Skin of body (tissue), 2 donors: Measurements from ENCODE around the gene CLDN11. TPM values are rescaled to one million over a fixed set of nuclear protein-coding genes. Genes with fewer than 3 reads are reported as not detected.

Source experiments
- DNase-seq: peaks from one replicate; lab custom pipeline; 2025; lab: John Stamatoyannopoulos, UW
- total RNA-seq: library from RNA; depleted of rRNA; stranded (reverse); fragments of >200 nt; gene quantifications from one replicate; pipeline ENCODE4 v1.2.3, GENCODE V29; 2014

CLDN11 gene
- total RNA-seq, 1 donor from 2014 or later = 8.5 TPM

- peak; percentile 55 for DNase-seq
Measured at GRCh38 chr3:170470063-170471016, 51.7 kb downstream of the CLDN11 start.

GRCh38 chr3:170471149-170471548, 52.5 kb downstream of the CLDN11 start:
- no peak for DNase-seq

GRCh38 chr3:170473358-170473757, 54.7 kb downstream of the CLDN11 start:
- no peak for DNase-seq

DNA sequence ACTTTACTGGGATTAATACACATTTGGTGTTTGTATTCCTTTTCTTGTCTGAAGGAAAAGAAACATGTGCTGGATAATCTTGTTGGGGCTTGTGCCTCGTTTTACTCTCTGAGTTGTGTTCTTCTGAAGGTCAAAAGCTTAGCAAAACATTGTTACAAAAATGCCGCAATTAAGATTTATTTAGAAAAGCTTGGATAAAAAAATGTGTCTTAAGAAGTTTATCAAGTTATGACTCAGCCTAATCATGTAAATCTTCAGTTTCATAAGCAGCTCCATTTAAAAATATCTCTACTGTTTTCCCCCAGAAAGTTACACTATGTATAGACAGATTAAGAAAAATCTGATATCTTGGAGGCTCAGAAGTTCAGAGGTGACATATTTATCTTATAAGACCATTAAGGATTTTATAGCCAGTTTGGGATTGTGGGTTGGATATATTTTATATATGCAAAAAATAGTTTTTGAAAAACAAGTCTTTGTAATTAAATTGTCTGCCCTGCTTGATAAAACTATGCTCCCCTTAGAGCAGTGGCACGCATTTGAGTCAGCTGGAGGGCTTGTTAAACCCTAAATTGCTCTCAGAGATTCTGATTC, 56.5 kb downstream of the CLDN11 start:
- no peak for DNase-seq

DNA sequence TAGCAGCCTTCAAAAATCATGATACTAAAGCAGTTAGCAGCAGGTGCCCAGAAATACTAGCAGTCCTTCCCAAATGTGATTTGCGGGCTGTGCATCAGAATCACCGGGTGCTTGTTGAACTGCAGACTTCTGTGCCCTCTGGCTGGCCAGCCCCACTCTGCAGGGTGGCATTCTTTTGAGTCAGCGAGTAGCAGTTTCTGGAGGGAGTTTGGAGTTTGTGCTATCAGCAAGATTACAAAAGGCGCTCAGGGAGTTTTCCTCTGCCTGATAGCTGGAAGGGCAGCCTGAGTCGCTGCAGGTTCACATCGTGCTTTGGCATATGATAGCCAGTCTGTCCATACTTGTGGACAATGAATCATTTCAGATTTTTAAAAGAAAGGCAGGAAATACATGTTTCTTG, 57.6 kb downstream of the CLDN11 start:
- DNase-seq = no peak

DNA sequence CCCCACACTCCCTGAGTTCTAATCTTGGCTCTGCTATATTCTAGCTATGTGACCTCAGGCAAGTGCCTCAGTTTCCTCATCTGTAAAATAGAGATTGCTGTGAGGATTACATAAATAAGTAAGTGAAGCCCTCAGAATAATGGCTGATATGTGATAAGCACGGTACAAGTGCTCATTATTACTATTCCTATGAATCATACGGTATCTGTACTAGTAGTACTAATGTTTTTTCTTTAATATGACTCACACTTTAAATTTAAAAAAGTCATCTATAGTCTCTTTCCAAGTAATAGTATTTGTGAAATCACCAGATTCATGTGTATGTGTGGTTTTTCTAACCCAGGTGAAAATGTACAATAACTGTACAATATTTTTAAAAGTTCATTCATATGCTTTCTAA, 58.7 kb downstream of the CLDN11 start:
- no peak for DNase-seq

GRCh38 chr3:170480111-170480510, 61.4 kb downstream of the CLDN11 start:
- no peak for DNase-seq

DNA sequence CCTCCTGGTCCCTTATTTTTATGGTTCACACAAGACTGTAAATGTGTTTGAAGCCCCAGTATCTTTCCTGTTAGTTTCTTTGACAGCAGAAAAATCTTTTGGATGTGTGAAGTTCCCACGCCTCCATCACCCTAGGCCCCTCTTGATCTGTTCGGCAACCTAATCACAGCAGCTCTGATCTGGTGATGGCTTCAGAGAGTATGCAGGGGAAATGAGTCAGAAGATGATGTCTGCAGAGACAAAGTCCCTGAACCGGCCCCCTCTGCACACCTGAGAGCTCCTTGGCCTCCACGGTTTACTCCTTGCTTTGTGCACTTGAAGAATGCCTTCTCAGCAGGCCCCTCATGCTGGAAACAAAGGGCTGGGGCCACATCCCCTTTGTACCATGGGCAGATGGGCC, 63.5 kb downstream of the CLDN11 start:
- no peak for DNase-seq

DNA sequence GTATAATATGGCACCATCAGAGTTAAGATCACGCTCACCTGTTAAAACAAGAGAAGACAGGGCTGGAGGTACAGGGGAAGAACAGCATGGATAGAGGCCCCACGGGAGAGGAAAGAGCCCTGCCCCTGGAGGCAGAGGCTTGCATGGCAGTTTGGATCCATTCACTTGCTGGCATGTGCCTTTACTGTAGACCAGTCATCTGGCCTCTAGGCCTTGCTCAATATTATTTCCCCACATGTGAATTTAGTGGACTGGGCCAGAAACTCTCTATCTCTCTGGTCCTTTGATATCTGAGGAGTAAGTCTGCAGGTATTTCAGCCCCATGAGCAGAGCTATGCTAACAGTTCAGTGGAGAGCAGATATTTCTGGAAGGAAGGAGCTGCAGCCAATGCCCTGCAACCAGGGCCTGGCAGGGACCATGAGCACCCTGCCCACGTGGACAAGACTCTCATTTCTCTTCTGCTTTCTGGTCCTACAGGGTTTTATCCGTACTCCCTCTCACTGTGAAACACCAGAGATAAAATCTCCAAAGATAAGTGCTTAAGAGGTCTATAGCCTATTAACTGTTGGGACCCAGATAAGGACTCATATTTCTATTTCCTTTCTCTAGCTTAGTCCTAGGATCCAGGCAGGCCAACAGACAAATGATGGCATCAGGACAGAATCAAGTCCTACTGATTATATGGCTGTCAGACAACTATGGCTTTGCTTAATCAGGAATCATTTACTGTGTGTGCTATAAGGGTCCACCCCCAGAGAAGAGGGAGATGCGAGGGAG, 65.0 kb downstream of the CLDN11 start:
- DNase-seq = no peak

Other genes with a start within 250 kb of the CLDN11 start
- 48.7 TPM for gene PHC3, start 237.1 kb upstream of the CLDN11 start, total RNA-seq
- gene PRKCI, start 196.4 kb upstream of the CLDN11 start, total RNA-seq = 62.4 TPM
- gene SKIL, start 61.2 kb upstream of the CLDN11 start, total RNA-seq = 46.7 TPM
- under 0.01 TPM for gene SLC7A14, start 167.2 kb downstream of the CLDN11 start, total RNA-seq